HEK293 (cell line): ENCODE measurements around the gene CCBE1.

ENCODE experiments used
- CTCF ChIA-PET: fragments of 350-600 bp; formaldehyde crosslinking; extraction: SDS; loops from one replicate; lab custom pipeline; 2021; ENCODE audit warnings: antibody characterized with exemption; lab: Yijun Ruan, JAX
- POLR2A ChIA-PET: fragments of 300-600 bp; formaldehyde crosslinking; extraction: SDS; loops from one replicate; lab custom pipeline; 2020; ENCODE audit warnings: antibody characterized with exemption, inconsistent platforms; lab: Yijun Ruan, JAX
- H3K27ac ChIP-seq: fragments of 200-500 bp; sonication (Bioruptor generic); 2 replicates; pipeline ENCODE4 v1.5.1; 2014; ENCODE audit warnings: low read depth, low read length, control low read depth, inconsistent platforms; ENCODE audit errors: extremely low read depth
- H3K36me3 ChIP-seq, 2 experiments: fragments of 200-500 bp in 1 of 2; sonication (Bioruptor generic) in 1 of 2; 1 replicate in 1 of 2; 2 replicates in 1 of 2; pipeline ENCODE4 v1.5.1; 2014 to 2017; ENCODE audit warnings: inconsistent platforms in 2 of 2, low read length in 2 of 2; ENCODE audit not compliant: control insufficient read depth in 2 of 2, insufficient read depth in 1 of 2
- H3K4me1 ChIP-seq: fragments of 200-500 bp; sonication (Bioruptor generic); 2 replicates; pipeline ENCODE4 v1.5.1; 2014; ENCODE audit warnings: mild to moderate bottlenecking, low read length, inconsistent platforms; ENCODE audit not compliant: control insufficient read depth, insufficient read depth
- H3K4me3 ChIP-seq: 2 replicates; pipeline ENCODE4 v1.5.1; 2011; ENCODE audit warnings: low read depth, mild to moderate bottlenecking, control low read depth, low read length, moderate library complexity
- H3K9me3 ChIP-seq: fragments of 200-500 bp; sonication (Bioruptor generic); 2 replicates; pipeline ENCODE4 v1.5.1; 2014; ENCODE audit warnings: low read depth, low read length, inconsistent platforms; ENCODE audit not compliant: control insufficient read depth, insufficient read depth
- ATF2 ChIP-seq: fragments of 450-650 bp; formaldehyde crosslinking; IDR thresholded peaks from 2 replicates; pipeline ENCODE4 v1.5.1; 2016; ENCODE audit warnings: missing biosample characterization, missing genetic modification characterization, low read depth
- BCL11B ChIP-seq: fragments of 450-650 bp; formaldehyde crosslinking; IDR thresholded peaks from 2 replicates; pipeline ENCODE4 v1.5.1; 2016; ENCODE audit warnings: low read depth, missing biosample characterization, missing genetic modification characterization
- HIC1 ChIP-seq: fragments of 450-650 bp; formaldehyde crosslinking; IDR thresholded peaks from 2 replicates; pipeline ENCODE4 v1.5.1; 2016; ENCODE audit warnings: missing biosample characterization, missing genetic modification characterization
- KLF1 ChIP-seq: fragments of 450-650 bp; formaldehyde crosslinking; IDR thresholded peaks from 2 replicates; pipeline ENCODE4 v1.5.1; 2016; ENCODE audit warnings: missing biosample characterization, missing genetic modification characterization
- MZF1 ChIP-seq: fragments of 450-650 bp; formaldehyde crosslinking; IDR thresholded peaks from 2 replicates; pipeline ENCODE4 v1.5.1; 2017; ENCODE audit warnings: missing biosample characterization, missing genetic modification characterization, borderline replicate concordance
- PRDM1 ChIP-seq: fragments of 450-650 bp; formaldehyde crosslinking; IDR thresholded peaks from 2 replicates; pipeline ENCODE4; 2016; ENCODE audit warnings: missing biosample characterization, missing genetic modification characterization
- ZNF155 ChIP-seq: fragments of 450-650 bp; formaldehyde crosslinking; IDR thresholded peaks from 2 replicates; pipeline ENCODE4 v1.5.1; 2016; ENCODE audit warnings: missing biosample characterization, missing genetic modification characterization
- ZNF16 ChIP-seq: fragments of 450-650 bp; formaldehyde crosslinking; IDR thresholded peaks from 2 replicates; pipeline ENCODE4 v1.5.1; 2016; ENCODE audit warnings: low read depth, missing biosample characterization, missing genetic modification characterization
- ZNF223 ChIP-seq: fragments of 450-650 bp; formaldehyde crosslinking; IDR thresholded peaks from 2 replicates; pipeline ENCODE4 v1.5.1; 2016; ENCODE audit warnings: missing biosample characterization, missing genetic modification characterization
- ZNF23 ChIP-seq: fragments of 450-650 bp; formaldehyde crosslinking; IDR thresholded peaks from 2 replicates; pipeline ENCODE4 v1.5.1; 2016; ENCODE audit warnings: missing biosample characterization, missing genetic modification characterization, borderline replicate concordance
- ZNF274 ChIP-seq, 2 experiments: fragments of 200-500 bp in 1 of 2; fragments of 450-650 bp in 1 of 2; sonication (Bioruptor generic) in 1 of 2; formaldehyde crosslinking in 1 of 2; IDR thresholded peaks; 2 replicates each; pipeline versions ENCODE4 v1.5.1 to v1.6.1; 2014 to 2016; ENCODE audit warnings: borderline replicate concordance in 1 of 2, inconsistent platforms in 1 of 2, low read length in 1 of 2, missing biosample characterization in 1 of 2, missing genetic modification characterization in 1 of 2
- ZNF292 ChIP-seq: fragments of 450-650 bp; formaldehyde crosslinking; IDR thresholded peaks from 2 replicates; pipeline ENCODE4 v1.5.1; 2016; ENCODE audit warnings: low read depth, missing biosample characterization, missing genetic modification characterization, borderline replicate concordance
- ZNF416 ChIP-seq: fragments of 450-650 bp; formaldehyde crosslinking; IDR thresholded peaks from 2 replicates; pipeline ENCODE4 v1.5.1; 2016; ENCODE audit warnings: missing biosample characterization, missing genetic modification characterization
- ZNF610 ChIP-seq: fragments of 450-650 bp; formaldehyde crosslinking; IDR thresholded peaks from 2 replicates; pipeline ENCODE4 v1.5.1; 2016; ENCODE audit warnings: missing biosample characterization, missing genetic modification characterization, borderline replicate concordance
- ZNF621 ChIP-seq: fragments of 450-650 bp; formaldehyde crosslinking; IDR thresholded peaks from 2 replicates; pipeline ENCODE4 v1.5.1; 2017; ENCODE audit warnings: missing biosample characterization, missing genetic modification characterization
- ZNF670 ChIP-seq: fragments of 450-650 bp; formaldehyde crosslinking; IDR thresholded peaks from 2 replicates; pipeline ENCODE4 v1.5.1; 2016; ENCODE audit warnings: missing biosample characterization, missing genetic modification characterization, low read depth
- ZNF677 ChIP-seq: fragments of 450-650 bp; IDR thresholded peaks from 2 replicates; pipeline ENCODE4 v1.5.0; 2018; ENCODE audit warnings: missing biosample characterization, mild to moderate bottlenecking, missing genetic modification characterization, moderate library complexity
- ZNF768 ChIP-seq: fragments of 450-650 bp; formaldehyde crosslinking; IDR thresholded peaks from 2 replicates; pipeline ENCODE4 v1.5.1; 2018; ENCODE audit warnings: missing biosample characterization, mild to moderate bottlenecking, missing genetic modification characterization
- ZSCAN23 ChIP-seq: fragments of 450-650 bp; formaldehyde crosslinking; IDR thresholded peaks from 2 replicates; pipeline ENCODE4 v1.5.1; 2016; ENCODE audit warnings: missing biosample characterization, missing genetic modification characterization
- TF ChIP-seq, protein P1 (sequence below): IDR thresholded peaks from 2 replicates; pipeline ENCODE4 v1.6.1; 2011; ENCODE audit warnings: mild to moderate bottlenecking, low read depth, low read length, borderline replicate concordance
- TF ChIP-seq, protein P2 (sequence below): fragments of 450-650 bp; formaldehyde crosslinking; IDR thresholded peaks from 2 replicates; pipeline ENCODE4 v1.5.1; 2017; ENCODE audit warnings: missing biosample characterization, missing genetic modification characterization
- TF ChIP-seq, protein P3 (sequence below): fragments of 450-650 bp; IDR thresholded peaks from 2 replicates; pipeline ENCODE4 v1.5.1; 2018; ENCODE audit warnings: missing biosample characterization, missing genetic modification characterization

Gene CCBE1

DNA sequence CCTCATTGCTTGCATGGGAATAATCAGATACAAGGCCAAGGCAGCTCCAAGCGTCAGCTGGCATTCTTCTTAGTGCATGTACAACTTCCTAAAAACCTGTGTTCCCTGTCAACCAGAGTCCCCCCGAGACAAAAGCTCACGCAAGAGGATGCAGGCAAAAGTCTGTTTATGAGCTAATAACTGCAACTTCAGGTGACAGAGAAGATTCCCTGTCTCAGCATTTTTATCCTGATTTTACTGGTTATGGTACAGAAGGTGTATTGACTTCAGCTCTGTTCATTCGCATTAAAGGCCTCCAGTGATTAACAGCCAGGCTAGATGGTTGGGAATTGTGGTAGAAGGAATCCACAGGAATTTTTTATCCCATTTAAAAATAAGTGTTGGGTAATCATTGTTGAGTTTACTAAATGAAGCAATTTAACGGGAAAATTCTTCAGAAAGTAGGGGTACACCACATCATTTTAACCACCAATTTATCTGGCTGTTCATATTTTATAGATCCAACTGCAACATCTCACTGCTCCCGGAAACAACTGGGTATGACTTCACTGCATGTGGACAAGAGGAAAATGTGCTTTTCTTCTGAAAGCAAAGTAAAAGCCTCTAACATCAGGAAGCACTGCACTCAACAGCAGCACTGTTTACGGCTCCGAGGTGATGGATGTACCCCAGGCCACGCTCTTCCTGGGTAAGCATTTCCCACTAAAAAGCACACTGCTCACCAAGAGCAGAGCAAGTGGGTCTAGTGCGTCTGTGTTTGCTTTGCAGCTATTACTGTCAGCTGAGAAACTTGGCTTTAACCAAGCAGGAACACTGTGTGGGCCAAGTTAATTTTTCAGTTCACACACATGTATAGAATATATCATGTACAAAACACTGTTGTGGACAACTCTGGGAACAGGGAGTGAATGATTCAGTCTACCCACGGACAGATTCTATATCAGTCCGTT is 31.9 kb downstream of the CCBE1 start:
- peaks cover 11% of the 10 kb centered on the region for H3K4me1 ChIP-seq
- no peaks in the 10 kb centered on the region for H3K36me3 ChIP-seq
- CTCF ChIA-PET, result interaction anchor here (0.7 to 7.0 kb wide), 6 partner anchors 32 to 232 kb away, joined by 3 to 45 read pairs (median 4); partner anchors contain the start of gene CCBE1
- no peak overlapping the region for H3K27ac ChIP-seq
- H3K4me3 ChIP-seq, result no peak overlapping the region
- TF ChIP-seq HIC1 (no peak), MZF1 (tag by site-specific recombination) (no peak), ZNF416 (tag by site-specific recombination) (no peak), ZNF621 (no peak)
- TF ChIP-seq, protein P1, sequence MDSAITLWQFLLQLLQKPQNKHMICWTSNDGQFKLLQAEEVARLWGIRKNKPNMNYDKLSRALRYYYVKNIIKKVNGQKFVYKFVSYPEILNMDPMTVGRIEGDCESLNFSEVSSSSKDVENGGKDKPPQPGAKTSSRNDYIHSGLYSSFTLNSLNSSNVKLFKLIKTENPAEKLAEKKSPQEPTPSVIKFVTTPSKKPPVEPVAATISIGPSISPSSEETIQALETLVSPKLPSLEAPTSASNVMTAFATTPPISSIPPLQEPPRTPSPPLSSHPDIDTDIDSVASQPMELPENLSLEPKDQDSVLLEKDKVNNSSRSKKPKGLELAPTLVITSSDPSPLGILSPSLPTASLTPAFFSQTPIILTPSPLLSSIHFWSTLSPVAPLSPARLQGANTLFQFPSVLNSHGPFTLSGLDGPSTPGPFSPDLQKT, result no peak
- H3K9me3 ChIP-seq, result no peaks in the 10 kb centered on the region
- POLR2A ChIA-PET, result interaction anchor here (1.2 kb wide), 1 partner anchor 31 kb away, joined by 3 read pairs; the partner anchor contains the start of gene CCBE1

GRCh38 chr18:59664329-59664728 is 32.9 kb downstream of the CCBE1 start:
- Histone ChIP-seq H3K4me1 (peaks cover 12% of the 10 kb centered on the region), H3K36me3 (no peaks in the 10 kb centered on the region), H3K27ac (no peak overlapping the region), H3K4me3 (no peak overlapping the region), H3K9me3 (no peaks in the 10 kb centered on the region)
- CTCF ChIA-PET, result interaction anchor here (1.2 to 7.0 kb wide), 2 partner anchors 33 to 159 kb away, joined by 5 to 45 read pairs; partner anchors contain the start of gene CCBE1
- POLR2A ChIA-PET, result interaction anchor here (1.2 kb wide), 1 partner anchor 32 kb away, joined by 3 read pairs; the partner anchor contains the start of gene CCBE1
- no peak for TF ChIP-seq ZNF155 (tag by site-specific recombination)
- no peak for TF ChIP-seq ZSCAN23 (tag by site-specific recombination)
- TF ChIP-seq ZNF223 (tag by site-specific recombination), result no peak
- no peak for TF ChIP-seq BCL11B (tag by site-specific recombination)
- TF ChIP-seq ZNF768 (tag by site-specific recombination), result no peak
- TF ChIP-seq ZNF670 (tag by site-specific recombination), result no peak
- TF ChIP-seq ZNF292 (tag by site-specific recombination), result no peak
- no peak for TF ChIP-seq ZNF23 (tag by site-specific recombination)
- no peak for TF ChIP-seq KLF1 (tag by site-specific recombination)
- TF ChIP-seq ATF2 (tag by site-specific recombination), result no peak
- TF ChIP-seq, protein P2, sequence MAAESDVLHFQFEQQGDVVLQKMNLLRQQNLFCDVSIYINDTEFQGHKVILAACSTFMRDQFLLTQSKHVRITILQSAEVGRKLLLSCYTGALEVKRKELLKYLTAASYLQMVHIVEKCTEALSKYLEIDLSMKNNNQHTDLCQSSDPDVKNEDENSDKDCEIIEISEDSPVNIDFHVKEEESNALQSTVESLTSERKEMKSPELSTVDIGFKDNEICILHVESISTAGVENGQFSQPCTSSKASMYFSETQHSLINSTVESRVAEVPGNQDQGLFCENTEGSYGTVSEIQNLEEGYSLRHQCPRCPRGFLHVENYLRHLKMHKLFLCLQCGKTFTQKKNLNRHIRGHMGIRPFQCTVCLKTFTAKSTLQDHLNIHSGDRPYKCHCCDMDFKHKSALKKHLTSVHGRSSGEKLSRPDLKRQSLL (tag by site-specific recombination), result no peak
- no peak for TF ChIP-seq ZNF677 (tag by site-specific recombination)
- TF ChIP-seq, protein P3, sequence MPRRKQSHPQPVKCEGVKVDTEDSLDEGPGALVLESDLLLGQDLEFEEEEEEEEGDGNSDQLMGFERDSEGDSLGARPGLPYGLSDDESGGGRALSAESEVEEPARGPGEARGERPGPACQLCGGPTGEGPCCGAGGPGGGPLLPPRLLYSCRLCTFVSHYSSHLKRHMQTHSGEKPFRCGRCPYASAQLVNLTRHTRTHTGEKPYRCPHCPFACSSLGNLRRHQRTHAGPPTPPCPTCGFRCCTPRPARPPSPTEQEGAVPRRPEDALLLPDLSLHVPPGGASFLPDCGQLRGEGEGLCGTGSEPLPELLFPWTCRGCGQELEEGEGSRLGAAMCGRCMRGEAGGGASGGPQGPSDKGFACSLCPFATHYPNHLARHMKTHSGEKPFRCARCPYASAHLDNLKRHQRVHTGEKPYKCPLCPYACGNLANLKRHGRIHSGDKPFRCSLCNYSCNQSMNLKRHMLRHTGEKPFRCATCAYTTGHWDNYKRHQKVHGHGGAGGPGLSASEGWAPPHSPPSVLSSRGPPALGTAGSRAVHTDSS (tag by site-specific recombination), result no peak
- TF ChIP-seq ZNF610, result no peak
- TF ChIP-seq PRDM1, result no peak
- TF ChIP-seq ZNF274 (IDR thresholded peaks at IDR 0.05; ENCODE audit: low read length), result no peak
- TF ChIP-seq ZNF274 (tag by site-specific recombination; IDR thresholded peaks at IDR 0.05; ENCODE audit: borderline replicate concordance), result no peak
- TF ChIP-seq ZNF16, result no peak
